Transverse colon (tissue), 3 donors: ENCODE data around the gene SNAP25.

Experiments used
- CTCF ChIP-seq, 5 experiments: fragments of 200-600 bp in 3 of 5; fragments of 450-650 bp in 2 of 5; sonication (generic) in 3 of 5; IDR thresholded peaks; 1 replicate in 2 of 5; 2 replicates in 3 of 5; pipeline ENCODE4 v1.5.1; 2016 to 2017; ENCODE audit warnings: antibody characterized with exemption in 5 of 5, inconsistent platforms in 3 of 5, mild to moderate bottlenecking in 2 of 5, moderate library complexity in 1 of 5
- EP300 ChIP-seq: sonication (generic); formaldehyde crosslinking; IDR thresholded peaks from one replicate; pipeline ENCODE4 v1.6.1; 2017; ENCODE audit warnings: antibody characterized with exemption, low read depth
- POLR2A ChIP-seq: fragments of 450-650 bp; IDR thresholded peaks from one replicate; pipeline ENCODE4 v1.6.1; 2016; ENCODE audit warnings: antibody characterized with exemption, mild to moderate bottlenecking, moderate library complexity

GRCh38 chr20:10247440-10247839 is 28.8 kb downstream of the SNAP25 start:
- TF ChIP-seq CTCF (IDR thresholded peaks at IDR 0.05) = no peak
- no peak for TF ChIP-seq EP300
- no peak for TF ChIP-seq POLR2A
